Fibroblast of skin of back (primary cell): ENCODE measurements around the gene KYNU.

ENCODE experiments used
- DNase-seq: peaks from one replicate; pipeline ENCODE4 v3.0.0-alpha.2; 2013

The KYNU gene

GRCh38 chr2:142967060-142967459 lies 89.6 kb downstream of the KYNU start:
- no peak for DNase-seq

- peak; percentile 7 for DNase-seq
Observed at GRCh38 chr2:142973160-142973821, 95.8 kb downstream of the KYNU start.

DNA sequence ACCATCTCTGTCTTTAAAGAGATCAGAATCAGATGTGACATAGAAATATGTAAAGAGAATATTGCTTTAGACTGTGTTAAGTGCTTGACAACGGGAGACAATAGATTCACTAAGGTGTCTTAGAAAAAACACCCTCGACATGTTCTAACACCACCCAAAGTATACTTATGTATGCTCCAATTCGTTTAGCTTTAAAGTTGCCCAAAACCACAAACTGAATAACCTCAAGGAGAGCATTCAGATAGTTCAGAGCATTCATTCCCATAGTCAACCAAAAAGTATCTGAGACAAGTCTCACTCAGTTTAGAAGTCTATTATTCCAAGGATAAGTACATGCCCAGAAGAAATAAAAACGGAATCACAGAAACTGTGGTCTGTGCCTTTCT lies 96.4 kb downstream of the KYNU start:
- DNase-seq: peak; percentile 12

DNA sequence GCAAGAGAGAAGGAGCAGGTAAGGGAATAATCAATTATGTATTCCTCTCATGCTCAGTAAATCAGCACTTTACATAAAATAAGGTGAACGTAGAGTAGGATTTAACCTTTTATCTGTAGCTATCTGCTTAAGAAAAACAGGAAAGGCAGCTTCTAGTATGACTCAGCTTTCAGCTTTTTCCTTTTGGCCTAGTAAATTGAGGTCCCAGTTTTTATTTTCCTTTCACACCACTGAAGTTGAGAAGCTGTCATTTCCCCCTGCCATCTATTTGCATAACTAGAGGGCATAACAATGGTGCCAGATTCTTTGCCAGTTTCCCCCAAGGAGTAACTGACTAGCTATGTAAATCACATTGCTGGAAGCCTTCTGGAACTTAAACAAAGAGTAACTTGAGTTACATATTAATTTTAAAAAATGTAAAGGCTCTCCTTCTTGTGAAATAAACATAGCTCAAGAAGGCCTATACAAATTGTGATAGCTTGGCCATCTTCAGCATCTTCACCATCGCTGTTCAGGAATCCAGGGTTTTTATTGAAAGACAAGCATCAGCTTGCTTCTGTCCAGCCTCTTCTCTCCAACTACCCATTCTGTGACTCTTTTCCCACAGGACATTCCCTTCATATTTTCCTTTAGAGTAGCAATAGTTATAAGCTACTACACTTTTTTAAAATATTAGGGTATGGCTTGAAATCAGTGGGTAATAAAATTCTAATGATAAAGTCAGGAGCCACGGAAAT lies 97.0 kb downstream of the KYNU start:
- peak; percentile 70 for DNase-seq

DNA sequence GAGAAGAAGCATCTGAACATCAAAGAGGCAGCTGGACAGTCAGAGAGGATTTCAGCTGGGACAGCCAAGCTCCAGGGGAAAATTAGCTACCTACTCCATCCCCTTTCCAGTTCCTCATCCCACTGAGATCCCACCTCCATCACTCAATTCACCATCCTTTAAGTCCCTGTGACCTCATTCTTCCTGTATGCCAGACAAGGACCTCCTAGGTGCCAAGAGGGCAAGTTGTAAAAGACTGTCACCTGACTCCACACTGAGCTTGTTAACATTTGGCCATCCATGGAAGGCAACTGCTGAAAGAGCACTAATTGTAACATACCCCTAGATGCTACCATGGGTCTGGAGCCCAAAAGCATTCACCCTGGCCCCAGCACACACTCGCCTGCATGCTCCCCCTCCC lies 97.8 kb downstream of the KYNU start:
- DNase-seq: no peak

- peak; percentile 39 for DNase-seq
Observed at GRCh38 chr2:142980246-142981068, 103.0 kb downstream of the KYNU start.

DNA sequence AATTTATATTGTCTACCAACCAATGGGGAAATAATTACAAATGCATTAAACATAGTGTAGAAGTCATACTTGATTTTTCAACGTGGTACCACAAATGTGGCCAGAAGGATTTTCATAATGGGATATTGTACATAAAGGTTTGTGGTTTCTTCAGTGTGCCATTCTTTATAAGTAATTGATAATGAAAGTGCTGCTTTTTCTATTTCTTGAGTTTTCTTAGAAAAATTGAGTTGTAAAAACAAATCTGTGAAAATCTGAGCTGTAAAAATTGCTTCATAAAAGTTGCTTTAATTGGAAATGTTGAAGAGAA lies 103.6 kb downstream of the KYNU start:
- DNase-seq: no peak

GRCh38 chr2:142981756-142982155 lies 104.3 kb downstream of the KYNU start:
- no peak for DNase-seq

- DNase-seq: no peak
Observed at GRCh38 chr2:142983174-142983573, 105.7 kb downstream of the KYNU start.

DNA sequence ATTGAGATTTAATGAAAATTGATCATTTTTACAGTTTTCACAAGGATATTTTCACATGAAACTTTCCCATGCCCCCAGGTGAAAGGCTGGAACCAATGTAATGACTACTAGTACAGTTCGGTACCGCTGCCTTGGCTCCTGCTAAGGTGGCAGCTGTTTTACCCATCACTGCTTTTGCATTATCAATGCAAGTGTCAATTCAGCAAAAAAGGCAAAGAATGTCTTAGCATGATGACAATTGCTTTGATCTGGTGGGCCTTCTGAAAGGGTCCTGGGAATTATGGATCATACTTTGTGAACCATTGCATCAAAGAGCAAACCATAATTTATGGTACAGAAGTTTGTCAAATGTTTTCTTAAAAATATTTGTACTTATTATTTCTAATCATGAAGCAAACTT lies 107.2 kb downstream of the KYNU start:
- no peak for DNase-seq

GRCh38 chr2:142987044-142987443 lies 109.6 kb downstream of the KYNU start:
- DNase-seq: no peak

GRCh38 chr2:142989273-142990204 lies 112.1 kb downstream of the KYNU start:
- peak; percentile 37 for DNase-seq

DNA sequence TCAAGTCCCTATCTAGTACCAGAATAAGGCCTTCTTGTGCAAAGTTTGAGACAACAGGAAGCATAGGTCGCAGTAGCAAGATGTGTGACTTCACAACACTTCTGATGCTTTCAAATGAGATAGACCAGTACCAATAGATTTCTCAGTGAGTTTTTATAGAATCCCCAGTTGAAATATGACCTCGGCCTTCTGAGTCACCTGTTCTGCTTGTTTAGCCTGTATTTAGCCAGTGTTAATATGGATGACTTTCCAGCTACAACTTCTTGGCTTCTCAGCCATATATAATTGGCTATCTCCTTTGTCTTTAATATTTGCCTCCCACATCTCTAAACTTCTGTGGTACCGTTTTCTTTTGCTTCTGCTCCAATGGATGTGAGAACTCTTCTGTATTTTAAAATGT lies 113.8 kb downstream of the KYNU start:
- DNase-seq: no peak

DNA sequence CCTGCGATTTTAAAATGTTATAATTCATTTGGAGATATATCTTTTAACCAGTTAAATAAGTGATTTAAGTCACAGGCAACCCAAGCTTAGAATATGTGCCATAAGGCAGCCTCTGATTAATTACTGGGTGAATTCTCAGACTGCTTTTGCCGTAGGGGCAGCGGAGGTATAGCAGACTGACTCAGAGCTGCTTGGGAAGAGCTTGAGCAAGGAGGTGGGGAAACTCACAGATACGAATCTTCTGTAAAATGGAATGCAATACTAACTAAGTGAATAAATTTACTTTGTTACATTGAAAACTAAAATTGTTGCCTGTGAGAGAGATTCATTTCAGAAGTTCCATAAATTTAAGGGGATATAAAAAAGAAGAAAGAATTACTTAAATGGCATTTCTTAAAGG lies 115.4 kb downstream of the KYNU start:
- no peak for DNase-seq

- DNase-seq: no peak
Observed at GRCh38 chr2:142993771-142994170, 116.3 kb downstream of the KYNU start.

- no peak for DNase-seq
Observed at GRCh38 chr2:142994665-142995064, 117.2 kb downstream of the KYNU start.

- DNase-seq: no peak
Observed at GRCh38 chr2:142997231-142997630, 119.8 kb downstream of the KYNU start.

GRCh38 chr2:143000599-143000998 lies 123.1 kb downstream of the KYNU start:
- DNase-seq: no peak

DNA sequence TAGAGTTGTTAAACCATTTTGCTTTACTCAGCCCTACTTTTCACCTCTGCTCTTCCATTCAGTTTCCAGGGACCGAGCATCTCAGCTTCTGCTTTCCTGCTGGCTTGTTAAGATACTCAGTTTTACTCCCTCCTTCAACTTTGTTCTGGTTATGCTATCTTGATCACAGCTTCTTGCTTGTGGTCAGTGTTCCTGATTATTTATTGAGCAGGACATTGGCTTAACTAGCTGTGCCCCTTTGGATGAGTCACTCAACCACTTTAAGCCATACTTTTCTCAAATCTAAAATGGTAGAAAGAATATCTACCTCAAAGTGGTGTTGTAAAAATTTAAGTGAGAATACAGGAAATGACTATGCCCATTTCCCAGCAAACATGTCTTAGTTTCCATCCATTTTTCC lies 124.0 kb downstream of the KYNU start:
- DNase-seq: no peak

DNA sequence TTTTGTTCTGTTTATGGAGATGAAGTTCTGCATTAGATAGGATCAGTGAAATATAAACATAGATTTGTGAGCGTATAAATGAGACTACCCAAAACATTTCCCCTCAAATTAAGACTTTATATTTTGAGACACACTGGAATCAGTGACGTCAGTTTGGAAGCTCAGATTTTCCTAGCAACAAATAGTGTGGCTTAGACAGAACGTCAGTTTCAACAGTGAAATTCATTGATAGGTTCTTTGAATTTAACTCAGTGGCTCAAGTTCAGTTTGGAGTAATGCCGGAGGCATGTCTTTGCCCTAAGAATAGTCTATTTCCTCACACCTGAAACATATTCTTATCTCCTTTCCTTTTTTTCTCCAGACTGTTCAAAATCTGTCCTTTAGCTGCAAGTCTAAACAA lies 138.2 kb downstream of the KYNU start:
- no peak for DNase-seq

- DNase-seq: peak; percentile 14
Observed at GRCh38 chr2:143026411-143027054, 149.1 kb downstream of the KYNU start.

DNA sequence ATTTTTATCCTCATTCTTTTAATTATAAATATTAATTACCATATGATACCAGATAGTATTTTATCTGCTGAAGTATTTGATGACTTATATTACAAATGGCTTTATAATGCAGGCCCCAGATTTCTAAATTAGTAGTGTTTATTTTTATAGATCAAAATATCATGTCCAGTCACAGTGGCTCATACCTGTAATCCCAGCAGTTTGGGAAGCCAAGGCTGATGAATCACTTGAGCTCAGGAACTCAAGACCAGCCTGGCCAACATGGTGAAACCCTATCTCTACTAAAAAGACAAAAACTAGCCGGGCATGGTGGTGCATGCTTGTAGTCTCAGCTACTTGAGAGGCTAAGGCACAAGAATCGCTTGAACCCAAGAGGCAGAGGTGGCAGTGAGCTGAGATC lies 151.7 kb downstream of the KYNU start:
- DNase-seq: peak; percentile 17
